Upper lobe of left lung (tissue), 4 donors: ENCODE measurements around the gene ALDH3A1.

Source experiments
- EP300 ChIP-seq, 4 donors: sonication (generic); formaldehyde crosslinking; IDR thresholded peaks; one replicate each; pipeline ENCODE4 v1.5.1; 2017; ENCODE audit warnings: antibody characterized with exemption in 4 of 4, control low read depth in 2 of 4
- POLR2A ChIP-seq, 4 donors: fragments of 450-650 bp; IDR thresholded peaks; one replicate each; pipeline ENCODE4 v1.5.1; 2016 to 2017; ENCODE audit warnings: antibody characterized with exemption in 4 of 4, mild to moderate bottlenecking in 2 of 4
- TF ChIP-seq, protein P1 (sequence below), 6 experiments: fragments of 450-650 bp in 4 of 6; fragments of 200-600 bp in 2 of 6; sonication (generic) in 2 of 6; IDR thresholded peaks; one replicate each; pipeline ENCODE4 v1.5.1; 2016 to 2019; ENCODE audit warnings: antibody characterized with exemption in 6 of 6

DNA sequence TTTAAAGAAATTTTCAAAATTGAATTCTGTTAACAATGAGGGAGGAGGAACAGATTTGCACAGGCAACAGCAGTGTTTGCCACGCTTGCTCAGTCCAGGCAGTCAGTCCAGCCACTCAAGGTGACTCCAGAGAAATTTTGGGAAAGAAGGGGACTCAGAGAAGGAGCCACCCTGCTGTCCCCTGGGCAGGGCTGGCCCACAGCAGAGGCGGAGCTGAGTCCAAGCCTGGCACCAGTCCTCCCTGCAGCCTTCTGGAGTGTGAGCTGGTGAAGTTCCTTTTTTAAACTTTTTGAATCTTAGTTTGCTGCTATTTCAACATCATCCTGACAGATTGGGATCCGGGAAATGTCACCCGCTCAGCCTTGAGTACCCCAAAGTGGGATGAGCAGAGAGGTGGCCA lies 17.3 kb downstream of the ALDH3A1 start:
- TF ChIP-seq, protein P1, sequence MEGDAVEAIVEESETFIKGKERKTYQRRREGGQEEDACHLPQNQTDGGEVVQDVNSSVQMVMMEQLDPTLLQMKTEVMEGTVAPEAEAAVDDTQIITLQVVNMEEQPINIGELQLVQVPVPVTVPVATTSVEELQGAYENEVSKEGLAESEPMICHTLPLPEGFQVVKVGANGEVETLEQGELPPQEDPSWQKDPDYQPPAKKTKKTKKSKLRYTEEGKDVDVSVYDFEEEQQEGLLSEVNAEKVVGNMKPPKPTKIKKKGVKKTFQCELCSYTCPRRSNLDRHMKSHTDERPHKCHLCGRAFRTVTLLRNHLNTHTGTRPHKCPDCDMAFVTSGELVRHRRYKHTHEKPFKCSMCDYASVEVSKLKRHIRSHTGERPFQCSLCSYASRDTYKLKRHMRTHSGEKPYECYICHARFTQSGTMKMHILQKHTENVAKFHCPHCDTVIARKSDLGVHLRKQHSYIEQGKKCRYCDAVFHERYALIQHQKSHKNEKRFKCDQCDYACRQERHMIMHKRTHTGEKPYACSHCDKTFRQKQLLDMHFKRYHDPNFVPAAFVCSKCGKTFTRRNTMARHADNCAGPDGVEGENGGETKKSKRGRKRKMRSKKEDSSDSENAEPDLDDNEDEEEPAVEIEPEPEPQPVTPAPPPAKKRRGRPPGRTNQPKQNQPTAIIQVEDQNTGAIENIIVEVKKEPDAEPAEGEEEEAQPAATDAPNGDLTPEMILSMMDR (IDR thresholded peaks at IDR 0.05) = no peak
- TF ChIP-seq EP300 (IDR thresholded peaks at IDR 0.05) = no peak
- TF ChIP-seq POLR2A (IDR thresholded peaks at IDR 0.05) = peak in 1 of 4 donors; percentile 24
